ENCODE data around the gene ZHX3. TPM values are rescaled to one million over a fixed set of nuclear protein-coding genes. Genes with fewer than 3 reads are reported as not detected.

Gene ZHX3
- total and polyA plus RNA-seq, 2 of the 4 experiments (the other 2 are of a cell fraction): 25.0 to 28.0 TPM

- H3K18ac ChIP-seq (ENCODE audit: low read depth, low read length): peak overlapping the region; percentile 10; the same call in 1 of the 2 replicates
- peaks cover 9% of the 10 kb centered on the region for H3K9me1 ChIP-seq (ENCODE audit: insufficient read depth, low read length)
- H3K4ac ChIP-seq (ENCODE audit: low read depth, low read length): peak overlapping the region; percentile 47
- in situ Hi-C loops (cut with MboI; ENCODE audit: low sequenced_read_pairs) (no loop called here), dilution Hi-C loops (cut with HindIII; ENCODE audit: low sequenced_read_pairs, unreplicated experiment) (no loop called here), intact Hi-C loops (cut with micrococcal nuclease) (loop anchor here (5.0 kb wide), 1 partner anchor 68 kb away; the partner anchor contains the start of gene ZHX3)
- H2BK20ac ChIP-seq (ENCODE audit: low read depth, low read length): no peak overlapping the region
- no peaks in the 10 kb centered on the region for H3K9me3 ChIP-seq (ENCODE audit: control insufficient read depth, insufficient read depth, low read length)
- peak; percentile 56 for TF ChIP-seq FOS (IDR thresholded peaks at IDR 0.05; ENCODE audit: low read depth, low read length)
- TF ChIP-seq MXI1 (IDR thresholded peaks at IDR 0.05; ENCODE audit: borderline replicate concordance, low read depth, low read length): no peak
- peak; percentile 24; the same call in 1 of the 2 replicates for TF ChIP-seq CTCF (conservative IDR thresholded peaks at IDR 0.05; ENCODE audit: low read depth, low read length)
- peak; percentile 42; the same call in 1 of the 2 replicates for TF ChIP-seq CEBPB (IDR thresholded peaks at IDR 0.05; ENCODE audit: low read depth, low read length)
- no peak for TF ChIP-seq RFX5 (IDR thresholded peaks at IDR 0.05; ENCODE audit: low read depth, low read length)
- peak; percentile 24; the same call in 1 of the 2 replicates for TF ChIP-seq RAD21 (IDR thresholded peaks at IDR 0.05; ENCODE audit: low read length)
- peak overlapping the region; percentile 25; the same call in 1 of the 2 replicates for H3K56ac ChIP-seq (ENCODE audit: extremely low read depth, insufficient read depth, low read length)
- H2AK9ac ChIP-seq (replicated peaks; ENCODE audit: low read depth, low read length, poor library complexity): peak overlapping the region; percentile 35
- H4K20me1 ChIP-seq (ENCODE audit: insufficient read depth, low read length): no peaks in the 10 kb centered on the region; the same call in 1 of the 2 replicates
- ChIA-PET CTCF (no interaction called here), POLR2A (ENCODE audit: unreplicated experiment) (no interaction called here)
- WGBS, 2 experiments (ENCODE audit: extremely low coverage in 2 of 2, insufficient read length in 1 of 2): no CpG with 5 or more reads among the region's 9 CpGs
- H2AK5ac ChIP-seq (ENCODE audit: low read depth, low read length): peak overlapping the region; percentile 35
- no peaks in the 10 kb centered on the region for H3K36me3 ChIP-seq (ENCODE audit: control insufficient read depth, insufficient read depth, low read length)
- peak overlapping the region; percentile 42 for H2BK5ac ChIP-seq (ENCODE audit: low read depth, low read length, poor library complexity, severe bottlenecking)
- peak overlapping the region; percentile 1; the same call in 1 of the 2 replicates for H4K5ac ChIP-seq (ENCODE audit: low read depth, low read length)
- ATAC-seq (ENCODE audit: low read depth) (peak; percentile 91), DNase-seq (peak; percentile 87)
- peak overlapping the region; percentile 19; the same call in 1 of the 2 replicates for H3K9ac ChIP-seq (ENCODE audit: low read depth, low read length)
- peak overlapping the region; percentile 53 to 85 for H4K8ac ChIP-seq (ENCODE audit: low read depth in 2 of 2, low read length in 2 of 2)
- H3K79me1 ChIP-seq (ENCODE audit: low read depth in 1 of 2, low read length in 2 of 2): peaks cover 24 to 62% of the 10 kb centered on the region in 2 experiments
- peak overlapping the region; percentile 49; the same call in 1 of the 3 replicates for H2BK15ac ChIP-seq (ENCODE audit: low read depth, low read length)
- peak overlapping the region; percentile 16 for H2AFZ ChIP-seq (replicated peaks; ENCODE audit: low read length, poor library complexity)
- peak overlapping the region; percentile 47; the same call in 1 of the 2 replicates for H3K4me2 ChIP-seq (ENCODE audit: low read depth, low read length)
- H4K91ac ChIP-seq (ENCODE audit: insufficient read depth, low read depth, low read length): peak overlapping the region; percentile 34; the same call in 1 of the 2 replicates
- no peaks in the 10 kb centered on the region for H3K27me3 ChIP-seq (ENCODE audit: control insufficient read depth, insufficient read depth, low read length)
- peak overlapping the region; percentile 61 for H2BK120ac ChIP-seq (ENCODE audit: low read depth, low read length)
- no peak overlapping the region for H3K4me3 ChIP-seq (ENCODE audit: insufficient read depth, low read depth, low read length)
- H3K23ac ChIP-seq (ENCODE audit: low read depth, low read length): peak overlapping the region; percentile 46; the same call in 1 of the 2 replicates
- peaks cover 21% of the 10 kb centered on the region for H3K4me1 ChIP-seq (ENCODE audit: control insufficient read depth, insufficient read depth, low read length)
- H3K27ac ChIP-seq (ENCODE audit: insufficient read depth, low read length): peak overlapping the region; percentile 5
- no TSS peak for BruUV-seq (replicated peaks)
- peak overlapping the region; percentile 39; the same call in 1 of the 2 replicates for H3K14ac ChIP-seq (replicated peaks; ENCODE audit: low read depth, low read length)
These were observed 67.9 kb downstream of the ZHX3 start for GRCh38 chr20:41249411-41250281.
